ENCODE measurements around the gene ABHD8. TPM values are rescaled to one million over a fixed set of nuclear protein-coding genes. Genes with fewer than 3 reads are reported as not detected.

ABHD8 gene
- total and polyA plus RNA-seq, 2 of the 13 experiments (the other 11 are each of a cell fraction or from before 2014, with no cell fraction given), result 6.3 to 7.2 TPM

DNA sequence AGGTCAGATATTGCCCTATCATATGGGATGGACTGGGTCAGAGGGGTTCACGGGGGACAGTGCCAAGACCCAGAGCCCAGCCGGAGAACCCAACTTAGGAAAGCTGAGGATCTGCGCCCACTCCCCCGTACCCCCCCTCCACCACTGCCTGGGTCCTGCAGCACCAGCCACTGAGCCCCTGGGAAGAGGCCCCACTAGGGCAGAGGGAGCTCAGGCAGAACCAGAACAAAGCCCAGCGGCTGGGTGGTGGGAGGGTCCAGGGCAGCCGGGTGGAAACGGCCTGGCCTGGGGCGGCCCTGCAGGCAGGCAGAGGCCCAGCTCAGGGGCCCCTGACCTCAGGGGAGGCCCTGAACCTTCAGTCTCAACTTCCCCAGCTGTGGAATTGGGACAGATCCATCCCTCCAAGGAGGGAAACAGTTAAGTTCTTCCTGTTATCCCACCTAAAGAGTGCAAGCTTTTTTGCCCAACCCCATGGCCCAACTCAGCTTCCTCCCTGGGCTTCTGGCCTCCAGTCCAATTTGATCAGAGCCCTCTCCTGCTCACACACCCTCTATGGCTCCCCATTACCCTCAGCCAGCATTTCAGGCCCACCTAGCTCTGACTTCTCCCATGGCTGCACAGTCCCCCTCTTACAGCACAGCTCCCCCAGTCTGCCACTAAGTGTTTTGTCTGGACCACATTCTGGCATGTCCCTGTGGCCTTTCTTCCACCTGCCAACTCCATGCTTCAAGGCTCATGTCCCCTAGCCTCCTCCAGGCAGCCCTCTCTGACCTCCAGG lies 60.6 kb downstream of the ABHD8 start (continued):
- TF ChIP-seq, protein P1, sequence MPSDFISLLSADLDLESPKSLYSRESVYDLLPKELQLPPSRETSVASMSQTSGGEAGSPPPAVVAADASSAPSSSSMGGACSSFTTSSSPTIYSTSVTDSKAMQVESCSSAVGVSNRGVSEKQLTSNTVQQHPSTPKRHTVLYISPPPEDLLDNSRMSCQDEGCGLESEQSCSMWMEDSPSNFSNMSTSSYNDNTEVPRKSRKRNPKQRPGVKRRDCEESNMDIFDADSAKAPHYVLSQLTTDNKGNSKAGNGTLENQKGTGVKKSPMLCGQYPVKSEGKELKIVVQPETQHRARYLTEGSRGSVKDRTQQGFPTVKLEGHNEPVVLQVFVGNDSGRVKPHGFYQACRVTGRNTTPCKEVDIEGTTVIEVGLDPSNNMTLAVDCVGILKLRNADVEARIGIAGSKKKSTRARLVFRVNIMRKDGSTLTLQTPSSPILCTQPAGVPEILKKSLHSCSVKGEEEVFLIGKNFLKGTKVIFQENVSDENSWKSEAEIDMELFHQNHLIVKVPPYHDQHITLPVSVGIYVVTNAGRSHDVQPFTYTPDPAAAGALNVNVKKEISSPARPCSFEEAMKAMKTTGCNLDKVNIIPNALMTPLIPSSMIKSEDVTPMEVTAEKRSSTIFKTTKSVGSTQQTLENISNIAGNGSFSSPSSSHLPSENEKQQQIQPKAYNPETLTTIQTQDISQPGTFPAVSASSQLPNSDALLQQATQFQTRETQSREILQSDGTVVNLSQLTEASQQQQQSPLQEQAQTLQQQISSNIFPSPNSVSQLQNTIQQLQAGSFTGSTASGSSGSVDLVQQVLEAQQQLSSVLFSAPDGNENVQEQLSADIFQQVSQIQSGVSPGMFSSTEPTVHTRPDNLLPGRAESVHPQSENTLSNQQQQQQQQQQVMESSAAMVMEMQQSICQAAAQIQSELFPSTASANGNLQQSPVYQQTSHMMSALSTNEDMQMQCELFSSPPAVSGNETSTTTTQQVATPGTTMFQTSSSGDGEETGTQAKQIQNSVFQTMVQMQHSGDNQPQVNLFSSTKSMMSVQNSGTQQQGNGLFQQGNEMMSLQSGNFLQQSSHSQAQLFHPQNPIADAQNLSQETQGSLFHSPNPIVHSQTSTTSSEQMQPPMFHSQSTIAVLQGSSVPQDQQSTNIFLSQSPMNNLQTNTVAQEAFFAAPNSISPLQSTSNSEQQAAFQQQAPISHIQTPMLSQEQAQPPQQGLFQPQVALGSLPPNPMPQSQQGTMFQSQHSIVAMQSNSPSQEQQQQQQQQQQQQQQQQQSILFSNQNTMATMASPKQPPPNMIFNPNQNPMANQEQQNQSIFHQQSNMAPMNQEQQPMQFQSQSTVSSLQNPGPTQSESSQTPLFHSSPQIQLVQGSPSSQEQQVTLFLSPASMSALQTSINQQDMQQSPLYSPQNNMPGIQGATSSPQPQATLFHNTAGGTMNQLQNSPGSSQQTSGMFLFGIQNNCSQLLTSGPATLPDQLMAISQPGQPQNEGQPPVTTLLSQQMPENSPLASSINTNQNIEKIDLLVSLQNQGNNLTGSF (CRISPR knock-in tag; IDR thresholded peaks at IDR 0.05), result no peak
- TF ChIP-seq, protein P2, sequence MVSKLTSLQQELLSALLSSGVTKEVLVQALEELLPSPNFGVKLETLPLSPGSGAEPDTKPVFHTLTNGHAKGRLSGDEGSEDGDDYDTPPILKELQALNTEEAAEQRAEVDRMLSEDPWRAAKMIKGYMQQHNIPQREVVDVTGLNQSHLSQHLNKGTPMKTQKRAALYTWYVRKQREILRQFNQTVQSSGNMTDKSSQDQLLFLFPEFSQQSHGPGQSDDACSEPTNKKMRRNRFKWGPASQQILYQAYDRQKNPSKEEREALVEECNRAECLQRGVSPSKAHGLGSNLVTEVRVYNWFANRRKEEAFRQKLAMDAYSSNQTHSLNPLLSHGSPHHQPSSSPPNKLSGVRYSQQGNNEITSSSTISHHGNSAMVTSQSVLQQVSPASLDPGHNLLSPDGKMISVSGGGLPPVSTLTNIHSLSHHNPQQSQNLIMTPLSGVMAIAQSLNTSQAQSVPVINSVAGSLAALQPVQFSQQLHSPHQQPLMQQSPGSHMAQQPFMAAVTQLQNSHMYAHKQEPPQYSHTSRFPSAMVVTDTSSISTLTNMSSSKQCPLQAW (CRISPR knock-in tag; IDR thresholded peaks at IDR 0.05), result no peak
- TF ChIP-seq HDAC1 (CRISPR knock-in tag; IDR thresholded peaks at IDR 0.05) (0 out of 2 replicates have a peak, but pooled peaks have one; percentile 27), ZNF350 (CRISPR knock-in tag; IDR thresholded peaks at IDR 0.05; ENCODE audit: borderline replicate concordance, low read depth) (no peak), TERF1 (CRISPR knock-in tag; IDR thresholded peaks at IDR 0.05) (no peak), HMG20A (CRISPR knock-in tag; IDR thresholded peaks at IDR 0.05; ENCODE audit: borderline replicate concordance) (no peak), ZNF574 (CRISPR knock-in tag; IDR thresholded peaks at IDR 0.05) (no peak; the same call in none of the 2 replicates), PRDM10 (CRISPR knock-in tag; IDR thresholded peaks at IDR 0.05; ENCODE audit: low read depth) (no peak), ZMYM3 (CRISPR knock-in tag; IDR thresholded peaks at IDR 0.05) (peak; percentile 87), KDM6A (CRISPR knock-in tag; IDR thresholded peaks at IDR 0.05; ENCODE audit: low read depth) (no peak), MAZ (IDR thresholded peaks at IDR 0.05; ENCODE audit: borderline replicate concordance, low read depth, low read length) (no peak), MAZ (CRISPR knock-in tag; IDR thresholded peaks at IDR 0.05; ENCODE audit: low read depth) (no peak), KAT2B (IDR thresholded peaks at IDR 0.05; ENCODE audit: borderline replicate concordance, low read depth, low read length) (no peak)
